A673 (cell line): ENCODE data around the gene LALBA. TPM values are rescaled to one million over a fixed set of nuclear protein-coding genes. Genes with fewer than 3 reads are reported as not detected.

ENCODE experiments used
- BruUV-seq: library from RNA; stranded (reverse); fragments of 400-500 nt; replicated peaks from 2 replicates; lab custom pipeline; 2021; lab: Mats Ljungman, UMichigan
- CTCF ChIA-PET: fragments of 300-600 bp; sonication (Branson Sonifier 250); formaldehyde crosslinking; loops from one replicate; lab custom pipeline; 2022; ENCODE audit warnings: antibody characterized with exemption; lab: Charles Lee
- POLR2A ChIA-PET: fragments of 300-600 bp; sonication (Branson Sonifier 250); formaldehyde crosslinking; loops from one replicate; lab custom pipeline; 2022; ENCODE audit warnings: antibody characterized with exemption; ENCODE audit not compliant: low non-redundant PET; lab: Charles Lee
- DNase-seq: peaks from one replicate; pipeline ENCODE4 v3.0.0-alpha.2; 2015; ENCODE audit warnings: low spot score
- H3K27ac ChIP-seq: fragments of 200-600 bp; sonication (generic); 2 replicates; pipeline ENCODE4 v1.5.1; 2016; ENCODE audit warnings: mixed run types, low read depth, mild to moderate bottlenecking, mixed read lengths, antibody characterized with exemption, low read length; ENCODE audit not compliant: poor library complexity, severe bottlenecking
- H3K27me3 ChIP-seq: fragments of 200-600 bp; sonication (generic); replicated peaks from 2 replicates; pipeline ENCODE4 v1.6.1; 2017; ENCODE audit warnings: mixed run types, low read depth, mild to moderate bottlenecking, mixed read lengths, antibody characterized with exemption, low read length; ENCODE audit not compliant: insufficient read depth, poor library complexity
- H3K36me3 ChIP-seq: fragments of 200-600 bp; sonication (generic); 2 replicates; pipeline ENCODE4 v1.6.1; 2016; ENCODE audit warnings: mixed run types, mild to moderate bottlenecking, mixed read lengths, antibody characterized with exemption, low read length; ENCODE audit not compliant: insufficient read depth, poor library complexity, severe bottlenecking
- H3K4me1 ChIP-seq: fragments of 200-600 bp; sonication (generic); 2 replicates; pipeline ENCODE4 v1.6.1; 2017; ENCODE audit warnings: mixed run types, mild to moderate bottlenecking, mixed read lengths, antibody characterized with exemption, low read length; ENCODE audit not compliant: insufficient read depth, poor library complexity, severe bottlenecking
- H3K4me3 ChIP-seq: fragments of 200-600 bp; sonication (generic); 2 replicates; pipeline ENCODE4 v1.5.1; 2016; ENCODE audit warnings: low read depth, mixed run types, mild to moderate bottlenecking, mixed read lengths, low read length; ENCODE audit not compliant: poor library complexity, severe bottlenecking
- H3K9me3 ChIP-seq: fragments of 200-600 bp; sonication (generic); 2 replicates; pipeline ENCODE4 v1.6.1; 2016; ENCODE audit warnings: mixed run types, low read depth, mild to moderate bottlenecking, mixed read lengths, antibody characterized with exemption, low read length; ENCODE audit not compliant: poor library complexity, severe bottlenecking
- CTCF ChIP-seq: fragments of 300-800, 200-600 bp; sonication (generic); conservative IDR thresholded peaks from 2 replicates; pipeline ENCODE4 v1.5.1; 2017; ENCODE audit warnings: low read depth, mild to moderate bottlenecking, antibody characterized with exemption, low read length, moderate library complexity, mixed read lengths
- EZH2 ChIP-seq: fragments of 200-600 bp; sonication (generic); IDR thresholded peaks from 2 replicates; pipeline ENCODE4 v1.6.1; 2017; ENCODE audit warnings: borderline replicate concordance, low read depth, mild to moderate bottlenecking, mixed read lengths, antibody characterized with exemption, low read length; ENCODE audit not compliant: poor library complexity, severe bottlenecking
- intact Hi-C: fragments of 100-400 bp; cut with micrococcal nuclease; formaldehyde crosslinking; loops from one replicate; pipeline ENCODE4 v1.10.0; 2022; ENCODE audit not compliant: unreplicated experiment
- total RNA-seq: library from RNA; stranded (reverse); gene quantifications from 2 replicates; pipeline ENCODE4 v1.2.3, GENCODE V29; 2021

Gene LALBA
- total RNA-seq, 1 experiment from 2014 or later, result not detected

- POLR2A ChIA-PET, result no interaction called here
- Histone ChIP-seq H3K4me1 (no peaks in the 10 kb centered on the region), H3K36me3 (no peaks in the 10 kb centered on the region), H3K27me3 (no peaks in the 10 kb centered on the region), H3K9me3 (peaks cover 6% of the 10 kb centered on the region), H3K4me3 (no peak overlapping the region), H3K27ac (no peak overlapping the region)
- DNase-seq, result no peak
- intact Hi-C loops, result loop anchor here (10.0 kb wide), 2 partner anchors 429 to 529 kb away; partner anchors contain the start of gene CCDC184
- TF ChIP-seq EZH2 (no peak), CTCF (no peak)
- CTCF ChIA-PET, result no interaction called here
- BruUV-seq, result no TSS peak
These were observed 43.5 kb upstream of the LALBA start for GRCh38 chr12:48613321-48613720.

GRCh38 chr12:48602192-48602989, 32.5 kb upstream of the LALBA start:
- Histone ChIP-seq H3K4me3 (no peak overlapping the region), H3K4me1 (no peaks in the 10 kb centered on the region), H3K27me3 (no peaks in the 10 kb centered on the region), H3K27ac (no peak overlapping the region), H3K36me3 (no peaks in the 10 kb centered on the region), H3K9me3 (no peaks in the 10 kb centered on the region)
- DNase-seq, result no peak
- CTCF ChIA-PET, result no interaction called here
- intact Hi-C loops, result no loop called here
- BruUV-seq, result no TSS peak
- POLR2A ChIA-PET, result no interaction called here
- TF ChIP-seq CTCF, result no peak
- no peak for TF ChIP-seq EZH2

- TF ChIP-seq EZH2, result no peak
- TF ChIP-seq CTCF, result no peak
- H3K9me3 ChIP-seq, result no peaks in the 10 kb centered on the region
- H3K4me1 ChIP-seq, result no peaks in the 10 kb centered on the region
- intact Hi-C loops, result no loop called here
- no TSS peak for BruUV-seq
- peak; percentile 21 for DNase-seq
- no peak overlapping the region for H3K4me3 ChIP-seq
- ChIA-PET POLR2A (no interaction called here), CTCF (no interaction called here)
- H3K36me3 ChIP-seq, result no peaks in the 10 kb centered on the region
- no peaks in the 10 kb centered on the region for H3K27me3 ChIP-seq
- H3K27ac ChIP-seq, result no peak overlapping the region
These were observed 31.3 kb upstream of the LALBA start for GRCh38 chr12:48601013-48601756.
